ENCODE data around the gene GALNT9. TPM values are rescaled to one million over a fixed set of nuclear protein-coding genes. Genes with fewer than 3 reads are reported as not detected.
"Not testable (repeated sequence)": the region's sequence is repeated elsewhere in the genome, so short reads cannot be mapped to it uniquely, and the experiment has no call there.

GALNT9 gene
- total RNA-seq, 2 donors from 2014 or later = 0.34 TPM; not detected in 1

GRCh38 chr12:132204793-132205270 lies 124.6 kb downstream of the GALNT9 start:
- Mint-ChIP-seq H3K27me3 (peaks cover 13% of the 10 kb centered on the region), H3K27ac (no peak overlapping the region), H3K4me1 (no peaks in the 10 kb centered on the region), H3K36me3 (ENCODE audit: low read depth) (no peaks in the 10 kb centered on the region), H3K4me3 (no peak overlapping the region), H3K9me3 (no peaks in the 10 kb centered on the region)
- ATAC-seq (replicated peaks) = no peak

GRCh38 chr12:132204063-132204792 lies 125.2 kb downstream of the GALNT9 start:
- Mint-ChIP-seq H3K4me1 (no peaks in the 10 kb centered on the region), H3K27me3 (peaks cover 13% of the 10 kb centered on the region), H3K27ac (no peak overlapping the region), H3K36me3 (ENCODE audit: low read depth) (no peaks in the 10 kb centered on the region), H3K9me3 (no peaks in the 10 kb centered on the region), H3K4me3 (no peak overlapping the region)
- ATAC-seq (replicated peaks) = no peak

- H3K27me3 Mint-ChIP-seq = peaks cover 13% of the 10 kb centered on the region
- no peaks in the 10 kb centered on the region for H3K9me3 Mint-ChIP-seq
- no peaks in the 10 kb centered on the region for H3K4me1 Mint-ChIP-seq
- H3K27ac Mint-ChIP-seq = no peak overlapping the region
- no peaks in the 10 kb centered on the region for H3K36me3 Mint-ChIP-seq (ENCODE audit: low read depth)
- H3K4me3 Mint-ChIP-seq = no peak overlapping the region
- ATAC-seq (replicated peaks) = no peak
Measured at GRCh38 chr12:132202929-132203721, 126.3 kb downstream of the GALNT9 start.

- H3K4me3 Mint-ChIP-seq = no peak overlapping the region
- H3K27ac Mint-ChIP-seq = no peak overlapping the region
- H3K36me3 Mint-ChIP-seq (ENCODE audit: low read depth) = no peaks in the 10 kb centered on the region
- no peaks in the 10 kb centered on the region for H3K9me3 Mint-ChIP-seq
- ATAC-seq (replicated peaks) = no peak
- H3K27me3 Mint-ChIP-seq = peaks cover 10% of the 10 kb centered on the region
- H3K4me1 Mint-ChIP-seq = no peaks in the 10 kb centered on the region
Measured at GRCh38 chr12:132201391-132202120, 127.8 kb downstream of the GALNT9 start.

- H3K9me3 Mint-ChIP-seq = no peaks in the 10 kb centered on the region
- no peaks in the 10 kb centered on the region for H3K4me1 Mint-ChIP-seq
Measured at GRCh38 chr12:132200800-132201199, 128.6 kb downstream of the GALNT9 start.

GRCh38 chr12:132199526-132200319 lies 129.7 kb downstream of the GALNT9 start:
- H3K4me1 Mint-ChIP-seq = no peaks in the 10 kb centered on the region
- H3K27ac Mint-ChIP-seq = no peak overlapping the region
- no peak for ATAC-seq (replicated peaks)
- peaks cover 9% of the 10 kb centered on the region for H3K27me3 Mint-ChIP-seq
- no peaks in the 10 kb centered on the region for H3K36me3 Mint-ChIP-seq (ENCODE audit: low read depth)
- H3K9me3 Mint-ChIP-seq = no peaks in the 10 kb centered on the region
- no peak overlapping the region for H3K4me3 Mint-ChIP-seq

More at GRCh38 chr12:132200800-132201199, 128.6 kb downstream of the GALNT9 start:
- H3K27me3 Mint-ChIP-seq = peaks cover 10% of the 10 kb centered on the region
- ATAC-seq (replicated peaks) = no peak
- H3K4me3 Mint-ChIP-seq = no peak overlapping the region
- no peak overlapping the region for H3K27ac Mint-ChIP-seq
- no peaks in the 10 kb centered on the region for H3K36me3 Mint-ChIP-seq (ENCODE audit: low read depth)

GRCh38 chr12:132199101-132199500 lies 130.3 kb downstream of the GALNT9 start:
- peaks cover 3% of the 10 kb centered on the region for H3K27me3 Mint-ChIP-seq
- H3K36me3 Mint-ChIP-seq (ENCODE audit: low read depth) = no peaks in the 10 kb centered on the region
- no peaks in the 10 kb centered on the region for H3K4me1 Mint-ChIP-seq
- ATAC-seq (replicated peaks) = no peak
- H3K4me3 Mint-ChIP-seq = no peak overlapping the region
- no peak overlapping the region for H3K27ac Mint-ChIP-seq
- peaks cover 2% of the 10 kb centered on the region for H3K9me3 Mint-ChIP-seq

GRCh38 chr12:132197581-132198354 lies 131.6 kb downstream of the GALNT9 start:
- H3K4me1 Mint-ChIP-seq = no peaks in the 10 kb centered on the region
- ATAC-seq (replicated peaks) = no peak
- no peaks in the 10 kb centered on the region for H3K27me3 Mint-ChIP-seq
- no peak overlapping the region for H3K4me3 Mint-ChIP-seq
- no peak overlapping the region for H3K27ac Mint-ChIP-seq
- H3K36me3 Mint-ChIP-seq (ENCODE audit: low read depth) = no peaks in the 10 kb centered on the region
- peaks cover 7% of the 10 kb centered on the region for H3K9me3 Mint-ChIP-seq

- Mint-ChIP-seq H3K27me3 (no peaks in the 10 kb centered on the region), H3K4me1 (no peaks in the 10 kb centered on the region), H3K36me3 (ENCODE audit: low read depth) (no peaks in the 10 kb centered on the region), H3K27ac (no peak overlapping the region), H3K4me3 (no peak overlapping the region), H3K9me3 (peaks cover 7% of the 10 kb centered on the region)
- no peak for ATAC-seq (replicated peaks)
Measured at GRCh38 chr12:132196873-132197390, 132.5 kb downstream of the GALNT9 start.

GRCh38 chr12:132196038-132196872 lies 133.1 kb downstream of the GALNT9 start:
- H3K27me3 Mint-ChIP-seq = no peaks in the 10 kb centered on the region
- peaks cover 7% of the 10 kb centered on the region for H3K9me3 Mint-ChIP-seq
- H3K27ac Mint-ChIP-seq = no peak overlapping the region
- no peaks in the 10 kb centered on the region for H3K4me1 Mint-ChIP-seq
- no peak overlapping the region for H3K4me3 Mint-ChIP-seq
- ATAC-seq (replicated peaks) = no peak
- H3K36me3 Mint-ChIP-seq (ENCODE audit: low read depth) = no peaks in the 10 kb centered on the region

- not testable (repeated sequence) for H3K27me3 Mint-ChIP-seq; H3K9me3 Mint-ChIP-seq; H3K4me1 Mint-ChIP-seq; H3K4me3 Mint-ChIP-seq; ATAC-seq (replicated peaks); H3K27ac Mint-ChIP-seq; H3K36me3 Mint-ChIP-seq (ENCODE audit: low read depth)
Measured at GRCh38 chr12:132195242-132195641, 134.1 kb downstream of the GALNT9 start.

- H3K4me1 Mint-ChIP-seq = no peaks in the 10 kb centered on the region
- H3K9me3 Mint-ChIP-seq = peaks cover 7% of the 10 kb centered on the region
- no peak overlapping the region for H3K27ac Mint-ChIP-seq
- H3K36me3 Mint-ChIP-seq (ENCODE audit: low read depth) = no peaks in the 10 kb centered on the region
- no peak overlapping the region for H3K4me3 Mint-ChIP-seq
- no peaks in the 10 kb centered on the region for H3K27me3 Mint-ChIP-seq
- ATAC-seq (replicated peaks) = no peak
Measured at GRCh38 chr12:132194556-132194955, 134.8 kb downstream of the GALNT9 start.

All from activated T-helper 17 cell treated with anti-CD3 and anti-CD28 coated beads, Interleukin-2, amount 50 U/mL, for 72 hours (primary cell).